Skeletal muscle tissue (tissue), 5 donors: Measurements from ENCODE around the gene MRPS18B. TPM values are rescaled to one million over a fixed set of nuclear protein-coding genes. Genes with fewer than 3 reads are reported as not detected.
A peak's percentile ranks its signal among the peaks of the same experiment; 100 is the strongest.

Experiments used
- H3K27ac ChIP-seq: one replicate; pipeline ENCODE4 v1.7.0; 2013; ENCODE audit warnings: mild to moderate bottlenecking, low read depth, low read length, inconsistent platforms
- H3K27me3 ChIP-seq, 3 donors: one replicate each; pipeline ENCODE4 v1.7.0; 2013; ENCODE audit warnings: low read length in 3 of 3; ENCODE audit not compliant: control insufficient read depth in 3 of 3, insufficient read depth in 3 of 3
- H3K36me3 ChIP-seq, 3 donors: one replicate each; pipeline ENCODE4 v1.7.0; 2013; ENCODE audit warnings: low read length in 3 of 3; ENCODE audit not compliant: control insufficient read depth in 3 of 3, insufficient read depth in 3 of 3
- H3K4me1 ChIP-seq, 3 donors: one replicate each; pipeline ENCODE4 v1.7.0; 2013; ENCODE audit warnings: low read length in 3 of 3, mild to moderate bottlenecking in 3 of 3; ENCODE audit not compliant: control insufficient read depth in 3 of 3, insufficient read depth in 3 of 3
- H3K4me3 ChIP-seq, 3 donors: one replicate each; pipeline ENCODE4 v1.7.0; 2013; ENCODE audit warnings: low read length in 3 of 3
- H3K9ac ChIP-seq, 3 donors: one replicate each; pipeline ENCODE4 v1.7.0; 2013; ENCODE audit warnings: low read length in 3 of 3, mild to moderate bottlenecking in 3 of 3, moderate library complexity in 2 of 3, low read depth in 1 of 3
- H3K9me3 ChIP-seq, 3 donors: one replicate each; pipeline ENCODE4 v1.7.0; 2013; ENCODE audit warnings: low read length in 3 of 3; ENCODE audit not compliant: control insufficient read depth in 3 of 3
- small RNA-seq: library from RNA; depleted of rRNA; stranded (forward); fragments of <200 nt; gene quantifications from one replicate; pipeline ENCODE3, GENCODE V24; 2014
- total RNA-seq: library from RNA; depleted of rRNA; stranded (reverse); fragments of >200 nt; gene quantifications from one replicate; pipeline ENCODE4 v1.2.3, GENCODE V29; 2014
- donor health status: Osteomylitis.

The MRPS18B gene
- total RNA-seq, 1 donor from 2014 or later, result 105 TPM

DNA sequence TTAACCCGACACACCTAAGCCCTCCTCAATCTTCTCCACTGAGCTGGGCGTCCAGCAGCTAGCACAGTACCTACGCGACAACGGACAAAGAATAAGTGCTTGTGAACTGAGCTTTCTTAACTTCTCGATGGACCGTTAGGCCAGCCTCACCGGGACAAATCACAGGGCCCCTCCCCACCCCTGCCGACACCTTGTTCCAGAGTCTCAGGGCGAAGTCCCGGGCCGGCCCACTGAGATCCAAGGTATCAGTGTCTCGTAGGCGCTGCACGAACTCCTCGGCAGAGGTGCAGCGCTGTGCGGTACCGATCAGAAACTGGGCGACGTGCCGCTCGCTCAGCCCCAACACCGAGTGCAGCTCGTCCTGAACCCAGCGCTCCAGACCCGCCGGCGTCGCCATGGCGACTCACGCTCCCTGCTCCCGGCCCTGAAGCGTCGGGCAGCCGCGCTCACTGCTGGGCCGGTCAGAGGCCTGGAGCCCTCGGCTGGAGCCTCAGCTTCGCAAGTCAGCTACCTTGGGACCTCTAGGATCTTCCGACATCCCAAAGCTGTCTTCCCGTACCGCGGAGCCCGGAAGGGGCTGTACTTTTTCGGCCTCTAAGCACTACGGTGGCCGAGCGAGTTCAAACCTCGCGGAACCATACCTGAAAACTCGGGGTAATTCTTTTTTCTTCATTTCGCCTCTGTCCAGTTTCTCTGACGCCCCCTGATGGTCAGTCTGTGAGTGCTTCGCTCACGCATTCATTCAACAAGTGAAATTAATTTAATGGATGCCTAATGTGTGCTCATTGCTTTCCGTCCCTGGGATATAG, 55.0 kb downstream of the MRPS18B start, which contains the start of gene DHX16:
DHX16 (minus strand) TSS at position 562 of the 809 bp plus-strand sequence; CDS start at position 397, 165 bp downstream.
- H3K27ac ChIP-seq, result peak within 1 kb of the TSS; percentile 70
- H3K36me3 ChIP-seq, result peaks cover 27 to 38% (median 37%) of the 10 kb centered on the region in 3 donors
- H3K9ac ChIP-seq, result peak within 1 kb of the TSS; percentile 88 to 92 (median 90)
- no peaks in the 10 kb centered on the region for H3K27me3 ChIP-seq
- no peaks in the 10 kb centered on the region for H3K9me3 ChIP-seq
- H3K4me1 ChIP-seq, result peaks cover 9 to 25% (median 12%) of the 10 kb centered on the region in 3 donors
- H3K4me3 ChIP-seq, result peak within 1 kb of the TSS; percentile 96 to 99 (median 97)

Small RNA genes lying within 50 kb of the gene (small RNA-seq; reads per million reads assigned to genes)
- gene MIR877, result 4.1 reads per million, percentile 89 among the genes with 10 or more reads in this experiment

Other genes starting within 250 kb of the MRPS18B start
- 98.6 TPM for gene HLA-E, start 128.3 kb upstream of the MRPS18B start, total RNA-seq
- gene GNL1, start 61.4 kb upstream of the MRPS18B start, total RNA-seq, result 22.4 TPM
- 3.7 TPM for gene PRR3, start 60.5 kb upstream of the MRPS18B start, total RNA-seq
- 21.9 TPM for gene ABCF1, start 46.4 kb upstream of the MRPS18B start, total RNA-seq
- gene PPP1R10, start 597 bp upstream of the MRPS18B start, total RNA-seq, result 20.4 TPM
- 2.1 TPM for gene ATAT1, start 9.0 kb downstream of the MRPS18B start, total RNA-seq
- 9.9 TPM for gene C6orf136, start 29.3 kb downstream of the MRPS18B start, total RNA-seq
- 23.0 TPM for gene DHX16, start 55.2 kb downstream of the MRPS18B start, total RNA-seq
- 23.5 TPM for gene PPP1R18, start 68.8 kb downstream of the MRPS18B start, total RNA-seq
- gene NRM, start 73.1 kb downstream of the MRPS18B start, total RNA-seq, result 3.7 TPM
- gene MDC1, start 99.4 kb downstream of the MRPS18B start, total RNA-seq, result 5.2 TPM
- 317 TPM for gene TUBB, start 102.5 kb downstream of the MRPS18B start, total RNA-seq
- gene FLOT1, start 124.8 kb downstream of the MRPS18B start, total RNA-seq, result 44.9 TPM
- gene IER3, start 126.7 kb downstream of the MRPS18B start, total RNA-seq, result 4.2 TPM